Measurements from ENCODE around the gene WBP4.

DNA sequence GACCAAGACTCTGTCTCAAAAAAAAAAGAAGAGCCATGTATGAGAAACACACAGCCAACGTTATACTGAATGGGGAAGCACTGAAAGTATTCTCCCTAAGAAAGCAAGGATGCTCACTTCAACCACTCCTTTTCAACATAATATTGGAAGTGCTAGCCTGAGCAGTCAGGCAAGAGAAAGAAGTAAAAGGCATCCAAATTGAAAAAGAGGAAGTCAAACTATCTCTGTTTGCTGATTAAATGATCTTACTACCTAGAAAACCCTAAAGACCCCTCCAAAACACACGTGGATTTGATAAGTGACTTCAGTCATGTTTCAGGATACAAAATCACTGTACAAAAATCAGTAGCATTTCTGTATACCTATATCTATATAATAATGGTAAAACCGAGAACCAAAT is 16.2 kb downstream of the WBP4 start:
- TF ChIP-seq, protein P1, sequence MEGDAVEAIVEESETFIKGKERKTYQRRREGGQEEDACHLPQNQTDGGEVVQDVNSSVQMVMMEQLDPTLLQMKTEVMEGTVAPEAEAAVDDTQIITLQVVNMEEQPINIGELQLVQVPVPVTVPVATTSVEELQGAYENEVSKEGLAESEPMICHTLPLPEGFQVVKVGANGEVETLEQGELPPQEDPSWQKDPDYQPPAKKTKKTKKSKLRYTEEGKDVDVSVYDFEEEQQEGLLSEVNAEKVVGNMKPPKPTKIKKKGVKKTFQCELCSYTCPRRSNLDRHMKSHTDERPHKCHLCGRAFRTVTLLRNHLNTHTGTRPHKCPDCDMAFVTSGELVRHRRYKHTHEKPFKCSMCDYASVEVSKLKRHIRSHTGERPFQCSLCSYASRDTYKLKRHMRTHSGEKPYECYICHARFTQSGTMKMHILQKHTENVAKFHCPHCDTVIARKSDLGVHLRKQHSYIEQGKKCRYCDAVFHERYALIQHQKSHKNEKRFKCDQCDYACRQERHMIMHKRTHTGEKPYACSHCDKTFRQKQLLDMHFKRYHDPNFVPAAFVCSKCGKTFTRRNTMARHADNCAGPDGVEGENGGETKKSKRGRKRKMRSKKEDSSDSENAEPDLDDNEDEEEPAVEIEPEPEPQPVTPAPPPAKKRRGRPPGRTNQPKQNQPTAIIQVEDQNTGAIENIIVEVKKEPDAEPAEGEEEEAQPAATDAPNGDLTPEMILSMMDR (IDR thresholded peaks at IDR 0.05): no peak
- TF ChIP-seq, protein P2, sequence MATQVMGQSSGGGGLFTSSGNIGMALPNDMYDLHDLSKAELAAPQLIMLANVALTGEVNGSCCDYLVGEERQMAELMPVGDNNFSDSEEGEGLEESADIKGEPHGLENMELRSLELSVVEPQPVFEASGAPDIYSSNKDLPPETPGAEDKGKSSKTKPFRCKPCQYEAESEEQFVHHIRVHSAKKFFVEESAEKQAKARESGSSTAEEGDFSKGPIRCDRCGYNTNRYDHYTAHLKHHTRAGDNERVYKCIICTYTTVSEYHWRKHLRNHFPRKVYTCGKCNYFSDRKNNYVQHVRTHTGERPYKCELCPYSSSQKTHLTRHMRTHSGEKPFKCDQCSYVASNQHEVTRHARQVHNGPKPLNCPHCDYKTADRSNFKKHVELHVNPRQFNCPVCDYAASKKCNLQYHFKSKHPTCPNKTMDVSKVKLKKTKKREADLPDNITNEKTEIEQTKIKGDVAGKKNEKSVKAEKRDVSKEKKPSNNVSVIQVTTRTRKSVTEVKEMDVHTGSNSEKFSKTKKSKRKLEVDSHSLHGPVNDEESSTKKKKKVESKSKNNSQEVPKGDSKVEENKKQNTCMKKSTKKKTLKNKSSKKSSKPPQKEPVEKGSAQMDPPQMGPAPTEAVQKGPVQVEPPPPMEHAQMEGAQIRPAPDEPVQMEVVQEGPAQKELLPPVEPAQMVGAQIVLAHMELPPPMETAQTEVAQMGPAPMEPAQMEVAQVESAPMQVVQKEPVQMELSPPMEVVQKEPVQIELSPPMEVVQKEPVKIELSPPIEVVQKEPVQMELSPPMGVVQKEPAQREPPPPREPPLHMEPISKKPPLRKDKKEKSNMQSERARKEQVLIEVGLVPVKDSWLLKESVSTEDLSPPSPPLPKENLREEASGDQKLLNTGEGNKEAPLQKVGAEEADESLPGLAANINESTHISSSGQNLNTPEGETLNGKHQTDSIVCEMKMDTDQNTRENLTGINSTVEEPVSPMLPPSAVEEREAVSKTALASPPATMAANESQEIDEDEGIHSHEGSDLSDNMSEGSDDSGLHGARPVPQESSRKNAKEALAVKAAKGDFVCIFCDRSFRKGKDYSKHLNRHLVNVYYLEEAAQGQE (IDR thresholded peaks at IDR 0.05; ENCODE audit: insufficient read depth in 1 of 2, low read depth in 2 of 2, low read length in 1 of 2): no peak
- TF ChIP-seq POLR2AphosphoS5 (IDR thresholded peaks at IDR 0.05; ENCODE audit: low read depth, low read length): no peak

All from Panc1 (cell line).